Measurements from ENCODE around the gene CDH20.

GRCh38 chr18:61459896-61460648 is 126.8 kb downstream of the CDH20 start:
- TF ChIP-seq POLR2A (IDR thresholded peaks at IDR 0.05; ENCODE audit: low read length) = no peak
- no peak for TF ChIP-seq GATA1 (IDR thresholded peaks at IDR 0.05; ENCODE audit: low read depth, low read length)
